ENCODE results near the gene CHMP1A.
"Not testable (repeated sequence)": the region's sequence is repeated elsewhere in the genome, so short reads cannot be mapped to it uniquely, and the experiment has no call there.

CHMP1A gene

DNA sequence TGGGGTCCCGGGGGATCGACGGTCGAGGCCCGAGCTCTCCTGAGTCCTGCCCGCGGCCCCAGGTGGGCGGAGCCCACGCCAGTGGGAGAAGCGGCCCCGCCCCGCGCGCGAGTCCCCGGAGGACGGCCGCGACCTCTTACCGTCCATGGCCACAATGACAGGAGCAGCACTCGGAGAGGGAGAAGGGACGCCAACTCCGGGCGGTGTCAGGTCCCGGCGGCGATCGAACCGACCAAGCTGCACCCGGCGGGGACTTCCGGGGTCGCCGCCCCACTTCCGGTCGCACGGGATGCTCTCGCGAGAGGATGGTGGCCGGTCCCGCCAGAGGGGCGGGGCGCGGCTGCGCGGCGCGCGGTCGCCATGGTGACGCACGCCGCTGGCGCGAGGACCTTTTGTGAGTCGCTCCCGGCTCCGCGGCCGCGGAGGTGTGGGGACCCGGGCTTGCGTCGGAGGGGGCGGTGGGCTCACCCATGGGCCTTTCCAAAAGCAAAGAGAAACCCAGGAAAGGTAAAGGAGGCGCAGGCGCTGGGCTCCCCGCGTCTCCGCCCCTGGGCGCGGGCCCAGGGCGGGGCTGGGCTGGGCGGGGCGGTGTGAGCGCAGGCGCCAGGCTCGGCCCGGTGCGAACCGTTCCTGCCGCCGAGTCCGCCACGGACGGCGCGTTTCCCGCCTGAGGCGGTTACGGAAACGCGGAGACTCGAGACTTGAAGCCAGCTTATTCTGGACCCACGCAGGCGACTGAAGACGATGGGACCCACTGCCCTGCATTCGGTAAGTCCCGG, at the start of gene CHMP1A, which contains the start of gene SPATA33:
Gene CHMP1A (minus strand): TSS at position 267 of the 779 bp plus-strand sequence. CDS start 120 bp downstream, at position 147.
Gene SPATA33 (plus strand): TSS at position 395 of the 779 bp plus-strand sequence. CDS start 76 bp downstream, at position 471.
- peak within 1 kb of the TSS; percentile 87 for H3K4me3 Mint-ChIP-seq
- DNase-seq (peak; percentile 94), ATAC-seq (peak; percentile 93)
- H3K36me3 Mint-ChIP-seq (ENCODE audit: low read depth): peaks cover 21% of the 10 kb centered on the region
- peaks cover 35% of the 10 kb centered on the region for H3K4me1 Mint-ChIP-seq
- no peaks in the 10 kb centered on the region for H3K9me3 Mint-ChIP-seq
- peak within 1 kb of the TSS; percentile 79 for H3K27ac Mint-ChIP-seq
- H3K27me3 Mint-ChIP-seq: no peaks in the 10 kb centered on the region

- no peak for ATAC-seq
- H3K9me3 Mint-ChIP-seq: no peaks in the 10 kb centered on the region
- DNase-seq: no peak
Measured at GRCh38 chr16:89706518-89707260, 49.2 kb upstream of the CHMP1A start.

GRCh38 chr16:89705006-89705405, 47.5 kb upstream of the CHMP1A start:
- H3K27me3 Mint-ChIP-seq: no peaks in the 10 kb centered on the region
- no peak overlapping the region for H3K4me3 Mint-ChIP-seq
- peaks cover 19% of the 10 kb centered on the region for H3K4me1 Mint-ChIP-seq
- no peak for DNase-seq
- no peak overlapping the region for H3K27ac Mint-ChIP-seq
- no peak for ATAC-seq
- H3K9me3 Mint-ChIP-seq: no peaks in the 10 kb centered on the region
- no peaks in the 10 kb centered on the region for H3K36me3 Mint-ChIP-seq (ENCODE audit: low read depth)

More at GRCh38 chr16:89706518-89707260, 49.2 kb upstream of the CHMP1A start:
- Mint-ChIP-seq H3K36me3 (ENCODE audit: low read depth) (no peaks in the 10 kb centered on the region), H3K27ac (no peak overlapping the region), H3K4me1 (peaks cover 13% of the 10 kb centered on the region), H3K27me3 (no peaks in the 10 kb centered on the region), H3K4me3 (no peak overlapping the region)

GRCh38 chr16:89704281-89704680, 46.8 kb upstream of the CHMP1A start:
- no peak for ATAC-seq
- no peak overlapping the region for H3K4me3 Mint-ChIP-seq

DNA sequence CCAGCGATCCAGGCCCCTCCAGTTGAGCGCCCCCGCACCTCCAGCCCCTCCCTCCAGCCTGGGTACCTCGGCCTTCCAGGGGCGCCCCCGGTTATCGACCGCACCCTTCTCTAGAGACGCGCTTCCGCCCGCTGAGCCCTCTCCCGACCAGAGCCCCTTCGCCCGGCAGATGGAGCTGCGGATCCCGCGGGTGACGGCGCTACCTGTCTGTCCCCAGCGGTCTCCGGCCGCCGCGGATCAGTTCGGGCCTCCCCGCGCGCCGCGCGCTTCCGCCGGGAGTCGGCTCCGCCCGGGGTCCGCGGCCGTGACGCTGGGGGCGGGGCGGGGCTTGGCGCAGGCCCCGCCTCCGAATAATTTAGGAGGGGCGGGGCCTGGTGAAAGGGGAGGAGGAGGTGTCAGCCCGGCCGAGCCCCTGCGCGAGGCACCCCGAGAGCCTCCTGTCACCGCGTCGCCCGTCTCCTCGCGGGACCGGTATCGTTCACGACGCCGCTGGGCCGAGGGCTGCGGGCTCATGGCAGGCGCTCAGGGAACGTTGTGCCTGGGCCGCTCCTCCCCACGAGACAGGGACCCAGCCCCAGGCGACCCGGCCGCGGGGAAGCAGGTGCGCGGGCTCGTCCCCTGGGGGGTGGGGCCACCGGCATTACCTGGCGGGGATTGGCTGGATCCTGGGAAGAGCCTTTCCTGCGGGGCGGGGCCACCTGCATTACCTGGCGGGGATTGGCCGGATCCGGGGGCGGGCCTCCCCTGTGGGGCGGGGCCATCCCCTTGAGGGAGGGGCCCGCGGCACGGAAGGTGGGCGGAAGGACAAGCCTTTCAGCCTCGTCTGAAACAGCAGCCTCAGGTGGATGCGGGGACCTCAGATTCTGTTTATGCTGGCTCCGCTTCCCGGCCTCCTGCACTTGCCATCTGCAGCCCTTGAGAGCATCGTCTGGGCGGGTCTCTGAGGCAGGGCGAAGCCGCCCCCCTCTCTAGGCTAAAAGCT, 44.2 kb upstream of the CHMP1A start, which contains the start of gene SPATA2L:
Gene SPATA2L (minus strand): TSS at position 281 of the 982 bp plus-strand sequence. CDS start 473 bp downstream, outside the sequence.
- Mint-ChIP-seq H3K9me3 (no peaks in the 10 kb centered on the region), H3K36me3 (ENCODE audit: low read depth) (peaks cover 3% of the 10 kb centered on the region), H3K4me3 (peak within 1 kb of the TSS; percentile 73), H3K27ac (no peak within 1 kb of the TSS), H3K27me3 (no peaks in the 10 kb centered on the region), H3K4me1 (peaks cover 26% of the 10 kb centered on the region)
- DNase-seq: peak; percentile 97
- ATAC-seq: peak; percentile 66

More at GRCh38 chr16:89704281-89704680, 46.8 kb upstream of the CHMP1A start:
- no peak for DNase-seq
- no peaks in the 10 kb centered on the region for H3K27me3 Mint-ChIP-seq
- H3K4me1 Mint-ChIP-seq: peaks cover 23% of the 10 kb centered on the region
- peaks cover under 1% of the 10 kb centered on the region for H3K36me3 Mint-ChIP-seq (ENCODE audit: low read depth)
- H3K27ac Mint-ChIP-seq: no peak overlapping the region
- no peaks in the 10 kb centered on the region for H3K9me3 Mint-ChIP-seq

GRCh38 chr16:89700649-89701424, 43.3 kb upstream of the CHMP1A start:
- ATAC-seq (peak; percentile 29), DNase-seq (peak; percentile 57)
- Mint-ChIP-seq H3K4me3 (peak overlapping the region; percentile 73), H3K9me3 (no peaks in the 10 kb centered on the region), H3K4me1 (peaks cover 23% of the 10 kb centered on the region), H3K36me3 (ENCODE audit: low read depth) (peaks cover 3% of the 10 kb centered on the region), H3K27ac (no peak overlapping the region), H3K27me3 (no peaks in the 10 kb centered on the region)

GRCh38 chr16:89700100-89700648, 42.7 kb upstream of the CHMP1A start:
- ATAC-seq (peak; percentile 30), DNase-seq (peak; percentile 99)
- Mint-ChIP-seq H3K36me3 (ENCODE audit: low read depth) (peaks cover 8% of the 10 kb centered on the region), H3K27ac (no peak overlapping the region), H3K4me3 (peak overlapping the region; percentile 73), H3K4me1 (peaks cover 22% of the 10 kb centered on the region), H3K27me3 (no peaks in the 10 kb centered on the region), H3K9me3 (no peaks in the 10 kb centered on the region)

- DNase-seq; H3K27ac Mint-ChIP-seq; H3K27me3 Mint-ChIP-seq; H3K36me3 Mint-ChIP-seq (ENCODE audit: low read depth); ATAC-seq; H3K9me3 Mint-ChIP-seq; H3K4me3 Mint-ChIP-seq: not testable (repeated sequence)
- peaks cover 22% of the 10 kb centered on the region for H3K4me1 Mint-ChIP-seq
Measured at GRCh38 chr16:89699629-89700099, 42.2 kb upstream of the CHMP1A start.

GRCh38 chr16:89698717-89699116, 41.2 kb upstream of the CHMP1A start:
- not testable (repeated sequence) for H3K9me3 Mint-ChIP-seq; DNase-seq; H3K27me3 Mint-ChIP-seq; H3K27ac Mint-ChIP-seq; ATAC-seq; H3K4me3 Mint-ChIP-seq; H3K36me3 Mint-ChIP-seq (ENCODE audit: low read depth)
- H3K4me1 Mint-ChIP-seq: peaks cover 22% of the 10 kb centered on the region

GRCh38 chr16:89697616-89698331, 40.3 kb upstream of the CHMP1A start:
- Mint-ChIP-seq H3K4me1 (peaks cover 20% of the 10 kb centered on the region), H3K27me3 (no peaks in the 10 kb centered on the region), H3K27ac (no peak overlapping the region), H3K36me3 (ENCODE audit: low read depth) (peaks cover 14% of the 10 kb centered on the region), H3K4me3 (no peak overlapping the region), H3K9me3 (no peaks in the 10 kb centered on the region)
- no peak for ATAC-seq
- DNase-seq: no peak

DNA sequence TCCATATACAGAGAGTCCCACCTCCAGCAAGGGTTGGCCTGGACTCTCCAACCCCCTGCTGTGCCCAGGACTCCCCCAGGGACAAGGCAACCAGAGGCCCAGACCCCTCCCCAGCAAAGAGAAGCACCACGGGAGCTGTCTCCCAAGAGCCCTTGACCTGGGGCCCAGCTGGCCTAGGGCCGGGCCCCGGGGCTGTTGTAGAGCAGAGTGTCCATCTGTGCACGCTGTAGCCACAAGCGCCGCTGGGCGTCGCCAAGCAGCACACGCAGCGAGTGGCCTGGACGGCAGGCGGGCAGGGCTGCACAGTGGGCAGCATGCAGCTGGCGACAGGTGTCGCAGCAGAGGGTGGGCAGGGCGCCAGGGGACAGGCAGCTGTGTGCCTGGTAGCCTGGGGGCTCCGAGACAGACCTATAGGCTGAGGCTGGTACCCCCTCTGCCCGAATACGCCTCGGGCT, 39.7 kb upstream of the CHMP1A start:
- no peak for DNase-seq
- Mint-ChIP-seq H3K36me3 (ENCODE audit: low read depth) (peaks cover 14% of the 10 kb centered on the region), H3K9me3 (no peaks in the 10 kb centered on the region), H3K4me1 (peaks cover 16% of the 10 kb centered on the region), H3K27me3 (no peaks in the 10 kb centered on the region), H3K4me3 (no peak overlapping the region), H3K27ac (no peak overlapping the region)
- ATAC-seq: no peak

GRCh38 chr16:89696670-89697128, 39.2 kb upstream of the CHMP1A start:
- Mint-ChIP-seq H3K4me1 (peaks cover 15% of the 10 kb centered on the region), H3K4me3 (no peak overlapping the region), H3K36me3 (ENCODE audit: low read depth) (peaks cover 16% of the 10 kb centered on the region), H3K27ac (no peak overlapping the region), H3K9me3 (no peaks in the 10 kb centered on the region), H3K27me3 (no peaks in the 10 kb centered on the region)
- DNase-seq: no peak
- ATAC-seq: no peak
